Trophoblast cell (in vitro differentiated cells and primary cell): ENCODE data around the gene ROCK2.

Source experiments
- DNase-seq, 2 donors: peaks; one replicate each; pipeline ENCODE4 v3.0.0-alpha.2; 2016
- H2AFZ ChIP-seq: 2 replicates; pipeline ENCODE4 v1.6.1; 2013; ENCODE audit warnings: low read length, moderate library complexity, mild to moderate bottlenecking; ENCODE audit not compliant: insufficient read depth, poor library complexity
- H2AK5ac ChIP-seq: 2 replicates; pipeline ENCODE4 v1.6.1; 2013; ENCODE audit warnings: mild to moderate bottlenecking, low read length
- H2BK120ac ChIP-seq: 2 replicates; pipeline ENCODE4 v1.6.1; 2013; ENCODE audit warnings: low read length, mild to moderate bottlenecking, moderate library complexity; ENCODE audit not compliant: insufficient read depth, poor library complexity
- H2BK12ac ChIP-seq: 2 replicates; pipeline ENCODE4 v1.6.1; 2013; ENCODE audit warnings: mild to moderate bottlenecking, low read length, moderate library complexity
- H2BK5ac ChIP-seq: 2 replicates; pipeline ENCODE4 v1.6.1; 2013; ENCODE audit warnings: low read length, low read depth, moderate library complexity, mild to moderate bottlenecking; ENCODE audit not compliant: poor library complexity
- H3K14ac ChIP-seq: 2 replicates; pipeline ENCODE4 v1.6.1; 2013; ENCODE audit warnings: mild to moderate bottlenecking, low read length
- H3K18ac ChIP-seq: 2 replicates; pipeline ENCODE4 v1.6.1; 2013; ENCODE audit warnings: mild to moderate bottlenecking, low read length
- H3K23ac ChIP-seq: 2 replicates; pipeline ENCODE4 v1.6.1; 2013; ENCODE audit warnings: low read length
- H3K27ac ChIP-seq: 2 replicates; pipeline ENCODE4 v1.5.1; 2013; ENCODE audit warnings: low read depth, mild to moderate bottlenecking, inconsistent platforms, low read length, moderate library complexity
- H3K27me3 ChIP-seq: 2 replicates; pipeline ENCODE4 v1.6.1; 2013; ENCODE audit warnings: inconsistent platforms, mild to moderate bottlenecking, low read length, moderate library complexity; ENCODE audit not compliant: insufficient read depth
- H3K36me3 ChIP-seq, 2 experiments: 1 replicate in 1 of 2; 2 replicates in 1 of 2; pipeline ENCODE4 v1.6.1; 2013; ENCODE audit warnings: low read length in 2 of 2, mild to moderate bottlenecking in 2 of 2, moderate library complexity in 1 of 2; ENCODE audit not compliant: insufficient read depth in 2 of 2, control insufficient read depth in 1 of 2
- H3K4ac ChIP-seq: 2 replicates; pipeline ENCODE4 v1.6.1; 2013; ENCODE audit warnings: low read depth, mild to moderate bottlenecking, low read length, moderate library complexity
- H3K4me1 ChIP-seq, 2 experiments: 1 replicate in 1 of 2; 2 replicates in 1 of 2; pipeline ENCODE4 v1.6.1; 2013; ENCODE audit warnings: low read length in 2 of 2, mild to moderate bottlenecking in 2 of 2, moderate library complexity in 1 of 2; ENCODE audit not compliant: insufficient read depth in 2 of 2, control insufficient read depth in 1 of 2
- H3K4me2 ChIP-seq: 2 replicates; pipeline ENCODE4 v1.6.1; 2013; ENCODE audit warnings: inconsistent platforms, mild to moderate bottlenecking, low read length, moderate library complexity
- H3K4me3 ChIP-seq: 2 replicates; pipeline ENCODE4 v1.5.1; 2013; ENCODE audit warnings: mild to moderate bottlenecking, low read depth, low read length, inconsistent platforms
- H3K79me1 ChIP-seq: one replicate; pipeline ENCODE4 v1.6.1; 2013; ENCODE audit warnings: low read length
- H3K79me2 ChIP-seq: 2 replicates; pipeline ENCODE4 v1.6.1; 2013; ENCODE audit warnings: low read length, mild to moderate bottlenecking; ENCODE audit not compliant: control insufficient read depth, insufficient read depth, poor library complexity
- H3K9ac ChIP-seq: 2 replicates; pipeline ENCODE4 v1.6.1; 2013; ENCODE audit warnings: mild to moderate bottlenecking, low read length
- H3K9me3 ChIP-seq: 2 replicates; pipeline ENCODE4 v1.6.1; 2013; ENCODE audit warnings: low read depth, mild to moderate bottlenecking, control low read depth, inconsistent platforms, low read length; ENCODE audit not compliant: insufficient read depth
- H4K12ac ChIP-seq: 2 replicates; pipeline ENCODE4 v1.6.1; 2013; ENCODE audit warnings: low read depth, mild to moderate bottlenecking, low read length, moderate library complexity
- H4K8ac ChIP-seq: 2 replicates; pipeline ENCODE4 v1.6.1; 2013; ENCODE audit warnings: low read depth, mild to moderate bottlenecking, low read length, moderate library complexity
- H4K91ac ChIP-seq: one replicate; pipeline ENCODE4 v1.6.1; 2013; ENCODE audit warnings: low read depth, mild to moderate bottlenecking, low read length, moderate library complexity
- WGBS: extraction: QIAGEN DNeasy Blood & Tissue Kit; methylation state at CpG from one replicate; pipeline ENCODE4 v1.1.7; 2013; ENCODE audit warnings: missing lambda C conversion rate; ENCODE audit not compliant: insufficient read length, insufficient coverage; ENCODE audit errors: extremely low coverage; 5-methylcytosine and 5-hydroxymethylcytosine counted together

Gene ROCK2

DNA sequence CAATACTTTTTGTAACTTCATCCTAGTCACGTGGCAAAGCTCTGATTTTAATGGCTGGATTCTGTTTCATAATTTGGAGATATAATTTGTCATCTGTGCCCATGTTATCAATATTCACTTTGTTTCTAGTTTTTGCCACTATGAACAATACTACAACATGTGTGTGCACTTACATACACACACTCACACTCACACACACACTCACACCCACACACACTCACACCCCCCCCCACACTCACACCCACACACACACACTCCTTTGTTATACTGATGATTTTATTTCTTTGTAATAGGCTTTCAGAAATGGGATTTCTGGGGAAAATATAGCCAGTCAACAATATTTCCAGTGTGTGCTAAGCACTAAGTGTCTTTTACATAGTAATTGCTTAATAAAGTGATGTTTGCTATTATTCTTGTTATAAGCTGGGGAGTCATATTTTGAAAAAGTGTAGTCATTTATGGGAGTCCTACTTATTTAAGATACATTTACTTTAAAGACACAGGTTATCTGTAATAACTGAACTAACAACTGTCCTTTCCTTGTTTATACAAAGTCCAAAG lies 22.8 kb upstream of the ROCK2 start:
- no peak overlapping the region for H3K4ac ChIP-seq
- no peak overlapping the region for H2BK12ac ChIP-seq

DNA sequence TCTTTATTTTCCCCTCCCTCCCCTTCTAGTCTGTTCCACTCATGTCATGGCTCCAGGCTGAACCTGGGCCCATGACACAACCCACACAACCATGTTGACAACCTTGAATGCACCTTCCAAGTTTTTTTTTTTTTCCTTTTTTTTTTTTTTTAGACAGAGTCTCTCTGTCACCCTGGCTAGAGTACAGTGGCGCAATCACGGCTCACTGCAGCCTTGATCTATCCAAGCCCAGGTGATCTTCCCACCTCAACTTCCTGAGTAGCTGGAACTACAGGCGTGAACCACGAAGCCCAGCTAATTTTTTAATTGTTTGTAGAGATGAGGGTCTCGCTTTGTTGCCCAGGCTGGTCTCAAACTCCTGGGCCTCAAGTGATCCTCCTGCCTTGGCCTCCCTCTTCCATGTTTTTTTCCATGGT lies 21.9 kb upstream of the ROCK2 start:
- no peak overlapping the region for H3K14ac ChIP-seq
- H2AK5ac ChIP-seq: no peak overlapping the region
- no peak overlapping the region for H3K9ac ChIP-seq
- peaks cover 6% of the 10 kb centered on the region in 2 experiments for H3K4me1 ChIP-seq
- H2BK120ac ChIP-seq: no peak overlapping the region
- H3K4me2 ChIP-seq: no peak overlapping the region
- no peak overlapping the region for H3K18ac ChIP-seq
- no peak overlapping the region for H4K91ac ChIP-seq
- no peaks in the 10 kb centered on the region for H3K9me3 ChIP-seq
- no peak overlapping the region for H2BK12ac ChIP-seq
- no peak overlapping the region for H3K4ac ChIP-seq
- no peak for DNase-seq
- no peak overlapping the region for H3K27ac ChIP-seq
- no peak overlapping the region for H2AFZ ChIP-seq
- H4K12ac ChIP-seq: no peak overlapping the region
- WGBS: no CpG with 5 or more reads among the region's 5 CpGs
- H2BK5ac ChIP-seq: no peak overlapping the region
- no peaks in the 10 kb centered on the region for H3K79me2 ChIP-seq
- H3K36me3 ChIP-seq: no peaks in the 10 kb centered on the region
- H4K8ac ChIP-seq: no peak overlapping the region
- H3K79me1 ChIP-seq: no peaks in the 10 kb centered on the region
- H3K4me3 ChIP-seq: no peak overlapping the region
- H3K27me3 ChIP-seq: no peaks in the 10 kb centered on the region
- H3K23ac ChIP-seq: no peak overlapping the region

More for the DNA sequence above, 22.8 kb upstream of the ROCK2 start:
- Histone ChIP-seq H3K4me3 (no peak overlapping the region), H3K23ac (no peak overlapping the region), H3K9me3 (no peaks in the 10 kb centered on the region), H3K27me3 (no peaks in the 10 kb centered on the region), H2BK120ac (no peak overlapping the region), H4K12ac (no peak overlapping the region), H3K4me2 (no peak overlapping the region), H3K18ac (no peak overlapping the region), H2AK5ac (no peak overlapping the region), H3K79me2 (no peaks in the 10 kb centered on the region), H2BK5ac (no peak overlapping the region), H4K8ac (no peak overlapping the region), H3K36me3 (no peaks in the 10 kb centered on the region), H3K79me1 (no peaks in the 10 kb centered on the region), H3K4me1 (peaks cover 11 to 13% of the 10 kb centered on the region in 2 experiments), H2AFZ (no peak overlapping the region), H3K27ac (no peak overlapping the region), H3K14ac (no peak overlapping the region), H3K9ac (no peak overlapping the region), H4K91ac (no peak overlapping the region)
- no CpG with 5 or more reads among the region's 1 CpG for WGBS
- no peak for DNase-seq

DNA sequence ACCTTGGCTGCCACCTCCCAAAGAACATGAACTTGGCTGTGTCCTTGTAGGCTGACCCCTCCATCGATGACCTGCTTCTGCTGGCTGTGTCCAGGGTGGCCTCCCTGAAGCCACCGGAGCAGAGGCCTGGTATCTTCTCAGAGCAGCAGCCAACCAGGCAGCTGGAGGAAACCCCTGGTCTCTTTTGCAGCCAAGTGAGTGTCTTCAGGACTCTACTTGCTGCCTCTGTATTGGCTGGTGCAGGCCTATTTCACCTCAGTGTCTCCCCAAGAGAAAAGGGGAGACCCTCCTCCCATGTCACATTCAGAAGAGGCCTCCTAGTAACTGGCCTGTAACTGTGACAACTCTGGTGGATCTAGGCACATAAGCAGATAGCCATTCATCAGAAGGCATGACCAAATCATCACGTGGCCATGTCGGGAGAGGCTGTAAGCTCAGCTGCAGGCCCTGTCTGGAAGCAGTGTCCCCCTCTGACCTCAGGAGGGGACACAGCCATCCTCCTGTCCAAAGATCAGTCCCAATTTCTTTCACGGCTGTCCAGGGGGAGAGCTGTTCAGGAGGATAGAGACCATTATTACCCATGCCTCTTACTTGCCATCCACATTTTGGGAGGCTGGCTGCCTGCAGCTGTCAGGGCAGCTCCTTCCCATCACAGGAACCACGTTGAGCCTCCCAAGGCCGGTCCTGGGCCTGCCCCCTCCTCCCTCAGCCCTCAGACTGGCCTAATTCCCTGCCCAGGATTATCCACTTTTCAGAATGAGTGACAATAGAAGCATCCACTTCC lies 20.9 kb upstream of the ROCK2 start:
- Histone ChIP-seq H2BK12ac (no peak overlapping the region), H3K14ac (no peak overlapping the region), H3K27ac (no peak overlapping the region), H3K9ac (no peak overlapping the region), H3K36me3 (no peaks in the 10 kb centered on the region), H3K23ac (no peak overlapping the region), H4K91ac (no peak overlapping the region), H2BK5ac (no peak overlapping the region), H2AK5ac (no peak overlapping the region), H3K4me2 (no peak overlapping the region), H2AFZ (no peak overlapping the region), H3K79me2 (no peaks in the 10 kb centered on the region), H3K4me1 (peaks cover 0 to 3% of the 10 kb centered on the region in 2 experiments), H2BK120ac (no peak overlapping the region), H3K4ac (no peak overlapping the region), H3K9me3 (no peaks in the 10 kb centered on the region), H3K4me3 (no peak overlapping the region), H3K18ac (no peak overlapping the region), H4K12ac (no peak overlapping the region), H3K27me3 (no peaks in the 10 kb centered on the region), H4K8ac (no peak overlapping the region), H3K79me1 (no peaks in the 10 kb centered on the region)
- no peak for DNase-seq
- no CpG with 5 or more reads among the region's 7 CpGs for WGBS

DNA sequence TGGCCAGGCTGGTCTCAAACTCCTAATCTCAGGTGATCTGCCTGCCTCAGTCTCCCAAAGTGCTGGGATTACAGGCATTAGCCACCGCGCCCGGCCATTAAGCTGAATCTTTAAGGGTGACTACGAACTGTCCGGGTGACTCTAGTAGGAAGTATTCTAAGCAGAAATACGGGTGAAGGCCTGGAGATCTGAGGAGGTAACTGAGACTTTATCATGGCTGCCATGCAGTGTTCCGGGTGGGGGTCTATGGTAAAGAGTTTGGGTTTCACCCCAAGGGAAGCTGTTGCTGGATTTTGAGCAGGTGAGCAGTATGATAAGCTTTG lies 20.1 kb upstream of the ROCK2 start:
- WGBS: no CpG with 5 or more reads among the region's 7 CpGs
- Histone ChIP-seq H3K4ac (no peak overlapping the region), H3K18ac (no peak overlapping the region), H3K23ac (no peak overlapping the region), H3K14ac (no peak overlapping the region), H3K9ac (no peak overlapping the region), H2AK5ac (no peak overlapping the region), H3K27ac (no peak overlapping the region), H3K4me2 (no peak overlapping the region), H3K4me3 (no peak overlapping the region), H3K27me3 (no peaks in the 10 kb centered on the region), H3K79me1 (no peaks in the 10 kb centered on the region), H2BK5ac (no peak overlapping the region), H2BK12ac (no peak overlapping the region), H2BK120ac (no peak overlapping the region), H4K91ac (no peak overlapping the region), H4K12ac (no peak overlapping the region), H4K8ac (no peak overlapping the region), H3K79me2 (no peaks in the 10 kb centered on the region), H2AFZ (no peak overlapping the region), H3K36me3 (no peaks in the 10 kb centered on the region), H3K9me3 (no peaks in the 10 kb centered on the region), H3K4me1 (peaks cover 0 to 3% of the 10 kb centered on the region in 2 experiments)
- DNase-seq: no peak
